GM19043 (cell line): Measurements from ENCODE around the gene LHFPL2.
"Not testable (repeated sequence)": the region's sequence is repeated elsewhere in the genome, so short reads cannot be mapped to it uniquely, and the experiment has no call there.

Experiments used
- ATAC-seq: cut with Tn5 transposase; IDR thresholded peaks from one replicate; pipeline ENCODE4 v1.9.1; 2021; ENCODE audit warnings: low read depth; ENCODE audit not compliant: unreplicated experiment

Gene LHFPL2

DNA sequence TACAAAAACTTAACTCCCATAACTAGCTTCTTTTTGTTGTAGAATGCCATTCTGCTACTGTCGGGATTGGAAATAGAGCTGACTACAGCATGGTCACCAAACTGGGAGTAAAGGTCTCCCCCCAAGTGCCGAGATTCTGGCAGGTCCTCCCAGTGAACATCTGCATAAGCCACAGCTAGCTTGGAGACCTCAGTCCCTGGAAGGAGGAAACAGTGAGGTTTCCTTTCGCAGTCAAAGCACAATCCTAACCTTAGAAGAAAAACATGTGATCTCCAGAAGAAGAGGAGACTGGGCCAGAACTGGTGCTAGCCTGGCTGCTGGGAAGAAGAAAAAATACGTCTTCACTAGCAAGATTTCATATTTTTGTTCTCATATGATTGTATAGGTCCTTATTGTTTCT is 160.7 kb downstream of the LHFPL2 start:
- no peak for ATAC-seq

DNA sequence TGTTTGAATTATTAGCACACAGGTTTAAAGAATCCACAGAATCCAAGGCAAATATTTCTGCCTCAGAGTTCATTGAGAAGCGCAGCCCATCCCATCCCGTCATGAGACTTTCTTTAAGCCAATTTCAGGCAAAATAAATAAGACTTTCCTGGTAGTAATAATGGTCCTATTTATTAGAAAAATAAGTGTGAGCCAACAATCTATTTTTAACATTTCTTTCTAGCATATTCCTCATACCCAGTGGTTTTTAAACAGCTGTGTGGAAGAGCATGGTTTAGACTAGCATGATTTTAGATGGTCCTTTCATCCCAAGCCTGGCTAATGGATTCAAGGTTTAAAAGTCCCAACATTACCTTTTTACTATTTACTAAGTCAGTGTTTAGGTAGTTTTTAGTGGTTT is 162.4 kb downstream of the LHFPL2 start:
- no peak for ATAC-seq

DNA sequence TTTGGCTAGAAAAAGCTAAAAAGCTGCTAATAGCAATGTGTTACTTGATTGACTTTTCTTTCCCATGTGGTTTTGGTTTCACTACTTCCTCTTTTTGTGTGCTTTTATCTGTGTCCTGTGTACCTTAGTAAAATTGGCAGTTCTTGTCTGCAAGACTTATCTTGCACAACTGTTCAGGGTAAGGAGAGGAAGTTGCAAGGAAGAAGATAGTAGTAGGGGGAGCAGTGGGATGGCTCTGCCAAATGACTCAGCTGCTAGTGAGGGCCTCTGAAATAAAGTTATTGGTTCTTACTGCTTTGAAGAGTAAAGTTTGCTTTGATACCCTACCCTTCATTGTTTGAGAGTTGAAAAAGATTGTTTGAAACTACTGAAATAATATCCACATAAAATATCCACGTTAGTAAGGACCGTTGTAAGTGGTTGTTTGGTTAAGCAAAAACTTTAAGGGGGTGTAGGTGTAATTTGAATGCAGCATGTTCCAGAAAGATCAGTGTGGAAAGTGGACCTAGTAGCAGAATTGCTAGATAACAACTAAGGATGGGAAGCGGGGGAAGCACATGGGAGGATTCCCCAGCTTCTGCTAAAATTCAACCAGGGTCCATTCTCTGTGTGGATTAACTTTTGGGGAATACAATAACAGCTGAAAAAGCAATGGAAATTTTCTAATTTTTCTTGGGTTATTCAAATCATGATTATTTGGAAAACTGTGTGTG is 164.6 kb downstream of the LHFPL2 start:
- peak; percentile 82 for ATAC-seq

DNA sequence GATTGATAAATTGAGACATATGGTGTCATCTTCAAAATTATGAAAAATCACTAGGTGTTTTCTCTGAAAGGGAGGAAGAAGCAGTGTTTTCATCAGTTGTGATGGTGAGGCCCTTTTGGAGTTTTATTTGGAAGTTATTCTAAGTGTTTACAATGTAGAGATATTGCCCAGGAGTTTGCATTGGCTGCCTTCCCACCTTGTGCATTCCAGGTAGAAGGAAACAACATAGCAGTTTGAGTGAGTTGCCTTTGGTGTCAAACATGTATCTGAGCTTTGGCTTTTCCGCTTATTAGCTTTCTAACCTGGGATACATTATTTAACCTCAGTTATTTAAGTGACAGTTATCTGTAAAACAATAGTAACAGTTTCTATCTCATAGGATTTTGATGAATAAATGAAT is 165.6 kb downstream of the LHFPL2 start:
- ATAC-seq = no peak

DNA sequence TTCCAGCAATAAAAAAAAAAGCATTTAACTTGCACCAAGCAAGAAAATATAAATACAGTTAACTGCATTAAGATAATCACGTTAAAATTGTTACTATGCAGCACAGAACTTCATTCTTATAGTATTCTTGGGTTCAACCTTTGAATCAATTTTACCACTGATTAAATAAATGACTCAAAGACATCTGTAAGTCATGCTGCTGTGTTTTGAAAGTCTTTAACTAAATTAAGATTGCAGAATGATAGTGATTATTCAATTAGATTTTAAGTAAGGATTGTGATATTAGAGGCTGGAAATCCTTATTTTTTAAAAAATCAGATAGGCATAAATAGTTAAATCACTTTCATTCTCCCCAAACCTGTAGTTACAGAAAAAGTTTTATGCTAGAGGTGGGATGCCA is 171.8 kb downstream of the LHFPL2 start:
- ATAC-seq = no peak

DNA sequence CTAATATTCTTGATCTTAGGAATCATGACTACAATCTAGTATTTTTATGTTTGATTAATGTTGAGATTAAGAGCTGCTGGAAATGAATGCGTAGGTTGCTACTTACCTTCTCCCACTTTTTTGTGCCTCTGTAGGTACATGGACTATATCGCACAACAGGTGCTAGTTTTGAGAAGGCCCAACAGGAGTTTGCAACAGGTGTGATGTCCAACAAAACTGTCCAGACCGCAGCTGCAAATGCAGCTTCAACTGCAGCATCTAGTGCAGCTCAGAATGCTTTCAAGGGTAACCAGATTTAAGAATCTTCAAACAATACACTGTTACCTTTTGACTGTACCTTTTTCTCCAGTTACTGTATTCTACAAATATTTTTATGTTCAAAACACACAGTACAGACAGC is 173.2 kb downstream of the LHFPL2 start:
- ATAC-seq = no peak

DNA sequence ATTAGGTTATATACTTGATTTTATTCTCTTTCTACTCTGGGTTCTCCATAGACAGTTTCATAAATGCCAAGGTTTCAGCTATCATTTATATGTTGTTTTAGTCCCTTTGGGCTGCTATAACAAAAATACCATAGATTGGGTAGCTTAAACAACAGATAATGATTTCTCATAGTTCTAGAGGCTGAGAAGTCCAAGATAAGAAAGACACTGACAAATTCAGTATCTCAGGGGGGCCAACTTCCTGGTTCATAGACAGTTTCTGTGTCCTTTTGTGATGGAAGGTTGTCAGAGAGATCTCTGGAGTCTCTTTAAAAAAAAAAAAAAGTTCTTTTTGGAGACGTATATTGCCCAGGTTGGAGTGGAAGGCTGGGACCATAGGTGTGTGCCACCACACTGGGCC is 174.8 kb downstream of the LHFPL2 start:
- ATAC-seq = no peak

DNA sequence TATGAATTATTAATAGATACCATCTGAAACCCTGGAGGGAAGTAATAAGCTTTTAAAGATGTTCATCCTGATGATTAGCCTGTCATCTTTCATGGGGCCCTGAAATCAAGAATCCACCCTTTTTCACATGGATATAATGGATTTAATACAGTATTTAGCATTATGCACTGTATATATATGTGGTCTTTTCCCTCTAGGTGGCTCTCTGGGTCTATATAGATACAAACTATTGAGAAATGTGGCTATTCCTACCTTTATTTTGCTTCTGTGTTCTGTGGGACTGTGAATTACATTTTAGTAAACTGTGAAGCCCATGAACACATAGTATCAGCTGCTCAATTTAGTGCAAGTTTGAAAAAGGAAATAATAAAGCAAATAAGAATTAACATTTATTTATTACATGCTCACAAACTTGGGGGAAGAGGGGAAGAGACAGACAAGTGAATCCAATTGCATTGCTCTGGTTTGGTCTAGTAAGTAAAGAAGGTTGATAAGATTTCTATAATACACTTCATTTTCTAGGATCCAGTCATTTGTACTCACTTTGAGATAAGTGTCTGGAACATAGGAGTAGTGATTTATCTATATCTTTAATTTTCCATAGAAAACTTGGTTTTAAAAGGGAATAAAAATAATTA is 176.0 kb downstream of the LHFPL2 start:
- ATAC-seq = no peak

DNA sequence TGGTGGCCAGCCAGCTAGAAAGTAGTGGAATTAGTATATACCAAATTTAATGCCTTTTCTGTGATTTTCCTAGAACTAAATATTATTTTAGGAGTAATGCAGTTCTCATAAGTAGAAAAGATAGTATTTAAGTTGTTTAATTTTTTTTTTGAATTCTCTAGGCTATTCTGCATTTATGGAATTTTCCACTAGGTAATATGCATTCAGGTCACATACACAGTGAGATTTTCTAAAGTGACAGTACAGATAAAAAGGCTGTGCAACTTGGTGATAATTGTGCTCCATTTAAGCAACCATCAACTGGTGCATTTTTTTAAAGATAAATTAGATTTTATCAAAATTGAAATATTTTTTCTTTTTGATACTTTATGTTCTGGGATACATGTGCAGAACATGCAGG is 176.7 kb downstream of the LHFPL2 start:
- no peak for ATAC-seq

DNA sequence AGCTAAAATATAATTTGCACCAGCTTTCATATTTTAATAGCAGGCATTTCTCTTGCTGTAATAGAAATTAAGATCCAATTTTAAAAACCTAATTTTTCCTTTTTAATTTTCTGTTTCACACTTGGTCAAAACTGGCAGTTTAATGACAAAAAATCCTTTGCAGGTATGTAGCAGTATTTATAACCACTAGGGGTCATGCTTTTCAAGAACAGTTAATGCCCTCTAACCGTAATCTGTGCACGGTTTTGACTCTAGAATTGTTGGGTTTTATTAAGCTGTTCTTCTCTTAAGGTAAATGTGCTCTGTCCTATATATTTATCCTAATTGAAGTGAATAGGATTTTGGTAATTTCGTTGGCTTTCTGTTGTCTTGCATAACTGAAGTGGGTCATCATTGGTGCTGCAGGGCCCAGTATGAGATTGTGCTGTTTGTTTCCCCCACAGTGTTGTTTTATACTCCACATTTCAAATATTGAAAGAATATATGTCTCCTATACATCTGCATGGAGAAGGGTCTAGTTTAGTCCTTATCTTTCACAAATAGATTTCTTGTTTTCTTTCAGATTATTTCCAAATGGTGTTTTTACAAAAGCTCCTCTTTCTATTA is 180.7 kb downstream of the LHFPL2 start:
- ATAC-seq = no peak

DNA sequence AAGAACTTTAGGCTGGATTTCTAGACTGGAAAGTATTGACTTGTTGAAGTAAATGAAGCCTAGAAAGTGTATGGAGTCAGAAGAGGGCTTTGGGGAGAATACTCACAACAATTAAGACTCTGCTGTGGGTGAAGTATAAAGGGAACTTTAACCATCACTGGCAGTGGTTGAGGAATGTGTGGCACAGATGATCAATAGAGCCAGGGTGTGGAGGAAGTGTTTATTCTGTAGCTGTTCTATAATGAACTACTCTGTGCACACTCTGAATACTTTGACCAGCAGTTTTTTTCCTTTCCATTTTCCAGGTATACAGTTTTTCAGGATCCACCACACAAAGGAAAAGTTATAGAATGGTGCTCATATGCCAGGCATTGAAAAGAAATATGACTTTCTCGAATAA is 181.4 kb downstream of the LHFPL2 start:
- ATAC-seq = no peak

DNA sequence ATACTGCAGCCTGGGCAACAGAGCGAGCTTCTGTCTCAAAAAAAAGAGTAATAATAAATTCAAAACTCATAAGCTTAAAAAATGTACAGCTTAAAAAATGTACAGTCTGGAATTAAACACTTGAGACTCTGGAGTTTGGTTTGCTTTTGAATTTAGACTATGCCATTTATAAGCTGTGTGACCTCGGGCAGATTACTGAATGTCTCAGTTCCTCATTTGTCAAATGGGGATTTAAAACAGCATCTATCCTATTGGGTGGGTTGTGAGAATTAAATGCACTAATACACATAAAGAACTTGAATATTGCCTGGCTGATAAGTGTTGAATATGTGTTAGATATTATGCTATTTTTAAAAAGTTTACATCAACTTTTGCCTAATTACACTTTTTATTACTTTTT is 189.7 kb downstream of the LHFPL2 start:
- no peak for ATAC-seq

DNA sequence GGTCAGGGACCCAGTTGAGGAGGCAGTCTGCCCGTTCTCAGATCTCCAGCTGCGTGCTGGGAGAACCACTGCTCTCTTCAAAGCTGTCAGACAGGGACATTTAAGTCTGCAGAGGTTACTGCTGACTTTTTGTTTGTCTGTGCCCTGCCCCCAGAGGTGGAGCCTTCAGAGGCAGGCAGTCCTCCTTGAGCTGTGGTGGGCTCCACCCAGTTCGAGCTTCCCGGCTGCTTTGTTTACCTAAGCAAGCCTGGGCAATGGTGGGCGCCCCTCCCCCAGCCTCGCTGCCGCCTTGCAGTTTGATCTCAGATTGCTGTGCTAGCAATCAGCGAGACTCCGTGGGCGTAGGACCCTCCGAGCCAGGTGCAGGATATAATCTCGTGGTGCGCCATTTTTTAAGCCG is 191.1 kb downstream of the LHFPL2 start:
- not testable (repeated sequence) for ATAC-seq

DNA sequence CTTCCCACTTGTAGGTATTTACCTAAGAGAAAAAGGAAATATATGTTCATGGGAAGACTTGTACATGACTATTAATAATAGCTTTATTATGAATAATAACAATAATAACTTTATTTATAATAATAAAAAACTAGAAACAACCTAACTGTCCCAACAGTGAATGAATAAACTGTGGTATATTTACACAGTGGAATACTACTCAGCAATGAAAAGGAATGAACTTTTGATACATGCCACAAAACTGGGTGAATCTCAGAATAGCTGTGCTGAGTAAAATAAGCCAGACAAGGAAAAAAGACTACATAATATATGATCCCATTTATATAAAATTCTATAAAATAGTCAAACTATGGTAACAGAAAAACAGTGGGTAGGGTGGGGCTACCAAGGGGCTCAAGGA is 199.5 kb downstream of the LHFPL2 start:
- ATAC-seq = no peak

DNA sequence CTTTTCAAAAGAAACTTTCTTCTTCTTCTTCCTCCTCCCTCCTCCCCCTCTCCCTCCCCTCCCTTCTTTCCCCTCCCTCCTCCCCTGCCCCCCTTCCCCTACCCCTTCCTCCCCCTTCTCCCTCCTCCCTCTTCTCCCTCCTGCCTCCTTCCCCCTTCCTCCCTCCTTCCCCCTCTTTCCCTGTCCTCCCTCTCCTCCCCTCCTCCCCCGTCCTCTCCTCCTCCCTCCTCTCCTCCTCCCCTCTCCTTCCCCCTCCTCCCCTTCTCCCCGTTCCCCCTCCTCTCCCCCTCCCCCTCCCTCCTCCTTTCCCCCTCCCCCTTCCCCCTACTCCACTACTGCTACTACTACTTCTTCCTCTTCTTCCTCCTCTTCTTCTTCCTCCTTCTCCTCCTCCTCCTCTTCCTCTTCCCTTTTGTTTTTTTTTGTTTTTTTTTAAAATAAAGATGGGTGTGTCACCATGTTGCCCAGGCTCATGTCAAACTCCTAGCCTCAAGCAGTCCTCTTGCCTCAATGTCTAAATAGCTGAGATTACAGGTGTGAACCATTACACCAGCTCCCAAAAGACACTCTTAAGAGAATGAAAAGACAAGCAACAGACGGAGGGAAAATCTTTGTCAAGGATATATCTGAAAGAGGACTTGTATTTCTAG is 200.7 kb downstream of the LHFPL2 start:
- no peak for ATAC-seq
